ENCODE measurements around the gene MBNL1. TPM values are rescaled to one million over a fixed set of nuclear protein-coding genes. Genes with fewer than 3 reads are reported as not detected.
"Not testable (repeated sequence)": the region's sequence is repeated elsewhere in the genome, so short reads cannot be mapped to it uniquely, and the experiment has no call there.

MBNL1 gene
- total RNA-seq, 4 donors from 2014 or later: 261 to 429 (median 389) TPM

DNA sequence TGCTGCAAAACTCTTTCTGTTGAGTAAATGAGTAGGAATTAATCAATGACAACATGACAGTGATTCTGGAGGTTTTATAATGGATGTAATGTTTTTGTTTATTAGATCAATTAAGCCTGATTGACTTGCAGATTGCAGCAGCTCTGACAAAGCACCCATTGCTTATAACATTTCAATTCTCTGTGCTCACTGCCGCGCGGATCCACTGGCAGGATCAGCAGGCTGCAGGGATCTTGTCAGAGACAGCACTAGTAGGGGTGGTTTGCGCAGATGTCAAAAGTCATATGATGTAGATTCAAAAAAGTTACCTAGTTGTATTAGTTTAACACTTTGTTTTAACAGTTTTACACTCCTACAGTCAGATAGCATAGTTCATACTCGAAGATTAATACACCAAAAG is 93.4 kb downstream of the MBNL1 start:
- peaks cover 0 to 2% (median 0%) of the 10 kb centered on the region in 3 donors for H3K36me3 ChIP-seq
- DNase-seq: no peak
- no peaks in the 10 kb centered on the region for H3K9me3 ChIP-seq
- no peak for TF ChIP-seq POLR2A (IDR thresholded peaks at IDR 0.05)
- TF ChIP-seq, protein P1, sequence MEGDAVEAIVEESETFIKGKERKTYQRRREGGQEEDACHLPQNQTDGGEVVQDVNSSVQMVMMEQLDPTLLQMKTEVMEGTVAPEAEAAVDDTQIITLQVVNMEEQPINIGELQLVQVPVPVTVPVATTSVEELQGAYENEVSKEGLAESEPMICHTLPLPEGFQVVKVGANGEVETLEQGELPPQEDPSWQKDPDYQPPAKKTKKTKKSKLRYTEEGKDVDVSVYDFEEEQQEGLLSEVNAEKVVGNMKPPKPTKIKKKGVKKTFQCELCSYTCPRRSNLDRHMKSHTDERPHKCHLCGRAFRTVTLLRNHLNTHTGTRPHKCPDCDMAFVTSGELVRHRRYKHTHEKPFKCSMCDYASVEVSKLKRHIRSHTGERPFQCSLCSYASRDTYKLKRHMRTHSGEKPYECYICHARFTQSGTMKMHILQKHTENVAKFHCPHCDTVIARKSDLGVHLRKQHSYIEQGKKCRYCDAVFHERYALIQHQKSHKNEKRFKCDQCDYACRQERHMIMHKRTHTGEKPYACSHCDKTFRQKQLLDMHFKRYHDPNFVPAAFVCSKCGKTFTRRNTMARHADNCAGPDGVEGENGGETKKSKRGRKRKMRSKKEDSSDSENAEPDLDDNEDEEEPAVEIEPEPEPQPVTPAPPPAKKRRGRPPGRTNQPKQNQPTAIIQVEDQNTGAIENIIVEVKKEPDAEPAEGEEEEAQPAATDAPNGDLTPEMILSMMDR (IDR thresholded peaks at IDR 0.05): no peak
- peaks cover 0 to 41% (median 0%) of the 10 kb centered on the region in 4 donors for H3K4me1 ChIP-seq
- no peak overlapping the region for H3K27ac ChIP-seq
- H3K27me3 ChIP-seq: no peaks in the 10 kb centered on the region
- H3K4me3 ChIP-seq: no peak overlapping the region

DNA sequence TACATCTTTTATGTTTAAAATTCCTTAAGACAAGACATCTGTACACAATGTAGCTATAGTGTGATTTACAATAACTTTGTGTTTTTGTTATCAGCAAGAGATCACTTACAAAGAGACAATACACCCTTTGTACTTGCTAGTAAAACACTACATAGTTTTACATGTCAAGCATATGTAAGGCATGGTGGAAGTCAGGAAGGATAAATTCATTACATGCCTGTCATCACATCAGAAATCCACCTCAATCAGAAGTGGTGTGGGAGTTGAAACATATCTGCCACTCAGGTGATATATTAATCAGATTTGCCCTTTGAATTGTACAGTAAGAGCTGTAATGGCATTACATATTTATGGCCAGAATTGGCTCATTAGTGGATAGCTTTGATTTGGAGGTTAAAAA is 95.5 kb downstream of the MBNL1 start:
- Histone ChIP-seq H3K9me3 (no peaks in the 10 kb centered on the region), H3K36me3 (peaks cover 0 to 2% (median 0%) of the 10 kb centered on the region in 3 donors), H3K27me3 (no peaks in the 10 kb centered on the region), H3K4me3 (no peak overlapping the region), H3K4me1 (peaks cover 0 to 41% (median 0%) of the 10 kb centered on the region in 4 donors), H3K27ac (no peak overlapping the region)
- no peak for DNase-seq
- no peak for TF ChIP-seq POLR2A (IDR thresholded peaks at IDR 0.05)
- TF ChIP-seq, protein P1 (IDR thresholded peaks at IDR 0.05): no peak

DNA sequence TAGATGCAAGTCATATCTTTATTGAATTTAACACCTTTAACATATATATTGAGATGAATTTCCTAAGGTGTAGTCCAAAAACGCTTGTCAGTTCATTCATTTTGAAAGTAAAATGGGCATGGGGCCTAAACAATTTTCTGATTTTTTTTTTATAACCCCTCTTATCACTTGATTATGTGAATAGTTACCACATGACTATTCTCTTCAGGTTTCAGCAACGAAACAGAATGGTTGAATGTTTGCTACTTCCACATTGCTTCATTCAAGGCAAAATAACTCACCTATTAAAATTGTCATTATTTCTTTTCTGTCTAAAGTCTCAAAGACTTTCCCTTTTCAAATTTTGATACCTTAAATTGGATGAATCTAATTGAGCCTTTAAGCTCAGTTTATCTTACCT is 96.4 kb downstream of the MBNL1 start:
- Histone ChIP-seq H3K36me3 (peaks cover 0 to 2% (median 0%) of the 10 kb centered on the region in 3 donors), H3K4me1 (peaks cover 0 to 41% (median 0%) of the 10 kb centered on the region in 4 donors), H3K9me3 (no peaks in the 10 kb centered on the region), H3K4me3 (no peak overlapping the region), H3K27ac (no peak overlapping the region), H3K27me3 (no peaks in the 10 kb centered on the region)
- TF ChIP-seq, protein P1 (IDR thresholded peaks at IDR 0.05): no peak
- no peak for TF ChIP-seq POLR2A (IDR thresholded peaks at IDR 0.05)
- no peak for DNase-seq

DNA sequence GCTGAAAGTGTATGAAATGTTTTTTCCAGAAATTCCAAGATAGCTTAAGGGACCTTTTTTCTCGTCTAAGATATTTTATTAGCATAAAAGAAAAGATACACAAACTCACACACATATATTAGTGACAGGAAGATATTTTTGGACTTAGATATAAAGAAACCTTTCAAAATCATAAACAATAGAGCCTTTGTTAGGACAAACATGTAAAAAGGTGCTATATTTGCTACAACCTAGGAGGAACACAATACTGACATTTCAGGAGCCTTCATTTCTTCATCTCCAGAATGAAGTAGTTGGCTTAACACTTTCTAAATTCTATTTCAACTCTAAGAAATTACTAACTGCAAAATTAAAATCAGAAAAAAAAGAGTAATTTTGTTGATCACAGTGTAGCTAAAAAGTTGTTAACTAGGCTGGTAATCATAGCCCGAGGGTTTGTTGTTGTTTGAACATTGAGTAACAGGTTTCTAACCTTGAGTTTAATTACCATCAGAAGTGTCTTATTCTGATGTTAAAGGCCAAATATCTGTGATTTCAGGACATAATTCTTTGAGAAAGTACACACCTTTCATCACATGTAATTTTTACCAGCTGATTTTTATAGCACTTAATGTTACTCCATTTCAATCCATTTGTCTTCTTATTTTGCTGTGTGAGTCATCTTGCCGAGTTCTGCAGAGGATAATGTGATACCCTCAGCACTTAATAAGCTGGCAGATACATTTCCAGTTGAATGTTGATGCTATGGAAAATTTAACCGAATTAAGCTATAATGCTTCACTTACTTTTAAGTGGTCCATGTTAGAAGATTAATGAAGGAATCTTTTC is 97.3 kb downstream of the MBNL1 start:
- H3K27me3 ChIP-seq: no peaks in the 10 kb centered on the region
- no peaks in the 10 kb centered on the region for H3K9me3 ChIP-seq
- H3K4me3 ChIP-seq: no peak overlapping the region
- no peak for DNase-seq
- peaks cover 0 to 2% (median 0%) of the 10 kb centered on the region in 3 donors for H3K36me3 ChIP-seq
- TF ChIP-seq POLR2A (IDR thresholded peaks at IDR 0.05): no peak
- TF ChIP-seq, protein P1 (IDR thresholded peaks at IDR 0.05): no peak
- no peak overlapping the region for H3K27ac ChIP-seq
- peaks cover 0 to 41% (median 0%) of the 10 kb centered on the region in 4 donors for H3K4me1 ChIP-seq

DNA sequence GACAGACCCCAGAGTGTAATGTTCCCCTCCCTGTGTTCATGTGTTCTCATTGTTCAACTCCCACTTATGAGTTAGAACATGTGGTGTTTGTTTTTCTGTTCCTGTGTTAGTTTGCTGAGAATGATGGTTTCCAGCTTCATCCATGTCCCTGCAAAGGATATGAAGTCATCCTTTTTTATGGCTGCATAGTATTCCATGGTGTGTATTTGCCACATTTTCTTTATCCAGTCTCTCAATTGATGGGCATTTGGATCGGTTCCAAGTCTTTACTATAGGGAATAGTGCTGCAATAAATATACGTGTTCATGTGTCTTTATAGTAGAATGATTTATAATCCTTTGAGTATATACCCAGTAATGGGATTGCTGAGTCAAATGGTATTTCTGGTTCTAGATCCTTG is 98.5 kb downstream of the MBNL1 start:
- not testable (repeated sequence) for H3K9me3 ChIP-seq, H3K27me3 ChIP-seq, H3K27ac ChIP-seq, H3K4me3 ChIP-seq, H3K36me3 ChIP-seq, DNase-seq
- peaks cover 0 to 41% (median 0%) of the 10 kb centered on the region in 4 donors for H3K4me1 ChIP-seq

DNA sequence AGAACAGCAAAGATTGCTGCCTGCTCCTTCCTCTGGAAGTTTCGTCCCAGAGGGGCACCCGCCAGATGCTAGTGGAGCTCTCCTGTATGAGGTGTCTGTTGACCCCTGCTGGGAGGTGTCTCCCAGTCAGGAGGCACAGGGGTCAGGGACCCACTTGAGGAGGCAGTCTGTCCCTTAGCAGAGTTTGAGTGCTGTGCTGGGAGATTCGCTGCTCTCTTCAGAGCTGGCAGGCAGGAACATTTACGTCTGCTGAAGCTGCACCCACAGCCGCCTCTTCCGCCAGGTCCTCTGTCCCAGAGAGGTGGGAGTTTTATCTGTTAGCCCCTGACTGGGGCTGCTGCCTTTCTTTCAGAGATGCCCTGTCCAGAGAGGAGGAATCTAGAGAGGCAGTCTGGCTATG is 103.9 kb downstream of the MBNL1 start:
- H3K4me1 ChIP-seq, H3K27ac ChIP-seq: not testable (repeated sequence)

More for the DNA sequence above, 103.9 kb downstream of the MBNL1 start:
- not testable (repeated sequence) for H3K4me3 ChIP-seq, H3K27me3 ChIP-seq, DNase-seq, H3K9me3 ChIP-seq, H3K36me3 ChIP-seq
